PC-9 (cell line): ENCODE data around the gene GPATCH4.

Experiments used
- EZH2 ChIP-seq: fragments of 200-600 bp; sonication (generic); IDR thresholded peaks from 2 replicates; pipeline ENCODE4 v1.8.0; 2017; ENCODE audit warnings: antibody characterized with exemption, low read depth
- TF ChIP-seq, protein P1 (sequence below): fragments of 200-600 bp; sonication (generic); conservative IDR thresholded peaks from 2 replicates; pipeline ENCODE4 v1.6.1; 2017; ENCODE audit warnings: mixed run types, antibody characterized with exemption, mild to moderate bottlenecking, moderate library complexity

DNA sequence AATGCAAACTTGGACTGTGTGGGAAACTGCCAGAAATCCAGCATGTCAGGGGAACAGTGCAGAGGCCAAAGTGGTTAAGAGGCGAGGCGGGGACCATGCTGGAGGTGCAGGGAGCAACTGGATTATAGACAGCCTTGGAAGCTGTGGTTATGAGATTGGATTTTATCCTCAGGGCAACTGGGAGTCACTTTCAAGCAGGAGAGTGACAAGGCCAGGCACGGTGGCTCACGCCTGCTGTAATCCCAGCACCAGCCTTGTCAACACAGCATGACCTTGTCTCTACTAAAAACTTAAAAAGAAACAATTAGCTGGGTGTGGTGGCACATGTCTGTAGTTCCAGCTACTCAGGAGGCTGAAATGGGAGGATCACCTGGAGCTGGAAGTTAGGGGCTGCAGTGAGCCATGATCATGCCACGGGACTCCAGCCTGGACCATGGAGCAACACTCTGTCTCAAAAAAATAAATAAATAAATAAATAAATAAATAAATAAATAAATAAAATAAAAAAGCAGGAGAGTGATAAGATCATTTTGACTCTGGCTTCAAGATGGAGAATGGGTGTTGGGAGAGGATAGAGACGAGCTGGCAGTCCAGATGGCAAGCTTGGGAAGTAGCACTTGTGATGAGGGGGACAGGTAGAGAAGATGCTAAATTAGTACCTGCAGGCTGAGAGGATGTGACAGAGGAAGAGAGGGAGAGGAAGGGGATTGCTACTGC, 21.5 kb upstream of the GPATCH4 start:
- no peak for TF ChIP-seq EZH2
- TF ChIP-seq, protein P1, sequence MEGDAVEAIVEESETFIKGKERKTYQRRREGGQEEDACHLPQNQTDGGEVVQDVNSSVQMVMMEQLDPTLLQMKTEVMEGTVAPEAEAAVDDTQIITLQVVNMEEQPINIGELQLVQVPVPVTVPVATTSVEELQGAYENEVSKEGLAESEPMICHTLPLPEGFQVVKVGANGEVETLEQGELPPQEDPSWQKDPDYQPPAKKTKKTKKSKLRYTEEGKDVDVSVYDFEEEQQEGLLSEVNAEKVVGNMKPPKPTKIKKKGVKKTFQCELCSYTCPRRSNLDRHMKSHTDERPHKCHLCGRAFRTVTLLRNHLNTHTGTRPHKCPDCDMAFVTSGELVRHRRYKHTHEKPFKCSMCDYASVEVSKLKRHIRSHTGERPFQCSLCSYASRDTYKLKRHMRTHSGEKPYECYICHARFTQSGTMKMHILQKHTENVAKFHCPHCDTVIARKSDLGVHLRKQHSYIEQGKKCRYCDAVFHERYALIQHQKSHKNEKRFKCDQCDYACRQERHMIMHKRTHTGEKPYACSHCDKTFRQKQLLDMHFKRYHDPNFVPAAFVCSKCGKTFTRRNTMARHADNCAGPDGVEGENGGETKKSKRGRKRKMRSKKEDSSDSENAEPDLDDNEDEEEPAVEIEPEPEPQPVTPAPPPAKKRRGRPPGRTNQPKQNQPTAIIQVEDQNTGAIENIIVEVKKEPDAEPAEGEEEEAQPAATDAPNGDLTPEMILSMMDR = no peak
